Cerebellar nuclear complex (tissue), 1 donor: Measurements from ENCODE around the gene MYG1.

Experiments
- DNase-seq, 2 experiments: peaks; one replicate each; lab custom pipeline; 2025; lab: John Stamatoyannopoulos, UW

MYG1 gene

DNA sequence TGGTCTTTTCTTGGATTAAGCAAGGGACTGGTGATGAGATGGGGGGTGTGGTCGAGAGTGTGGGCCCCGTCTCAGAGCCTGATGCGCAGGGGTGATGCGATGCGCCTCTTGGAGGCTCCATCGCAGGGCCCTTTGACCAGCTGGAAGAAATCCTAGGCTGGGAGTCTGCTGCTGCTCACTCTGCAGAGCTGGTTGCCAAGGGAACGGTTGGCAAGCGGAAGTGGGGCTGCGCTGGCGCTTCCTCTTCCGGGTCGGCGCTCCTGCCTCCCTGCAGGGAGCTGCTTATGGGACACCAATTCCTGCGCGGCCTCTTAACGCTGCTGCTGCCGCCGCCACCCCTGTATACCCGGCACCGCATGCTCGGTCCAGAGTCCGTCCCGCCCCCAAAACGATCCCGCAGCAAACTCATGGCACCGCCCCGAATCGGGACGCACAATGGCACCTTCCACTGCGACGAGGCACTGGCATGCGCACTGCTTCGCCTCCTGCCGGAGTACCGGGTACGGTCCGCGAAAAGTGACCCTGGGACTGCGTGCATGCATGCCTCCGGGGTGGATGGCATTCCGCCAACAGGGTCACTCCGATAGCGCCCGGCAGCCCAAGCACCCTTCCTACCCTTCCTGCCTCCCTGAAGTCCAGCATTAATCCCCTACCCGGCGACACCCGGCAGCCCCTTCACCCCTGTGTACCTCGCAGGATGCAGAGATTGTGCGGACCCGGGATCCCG, at the start of gene MYG1:
MYG1 (plus strand) TSS at position 242 of the 727 bp plus-strand sequence; CDS start at position 285, 43 bp downstream.
- DNase-seq, result peak in 1 of 2 experiments; percentile 49

DNA sequence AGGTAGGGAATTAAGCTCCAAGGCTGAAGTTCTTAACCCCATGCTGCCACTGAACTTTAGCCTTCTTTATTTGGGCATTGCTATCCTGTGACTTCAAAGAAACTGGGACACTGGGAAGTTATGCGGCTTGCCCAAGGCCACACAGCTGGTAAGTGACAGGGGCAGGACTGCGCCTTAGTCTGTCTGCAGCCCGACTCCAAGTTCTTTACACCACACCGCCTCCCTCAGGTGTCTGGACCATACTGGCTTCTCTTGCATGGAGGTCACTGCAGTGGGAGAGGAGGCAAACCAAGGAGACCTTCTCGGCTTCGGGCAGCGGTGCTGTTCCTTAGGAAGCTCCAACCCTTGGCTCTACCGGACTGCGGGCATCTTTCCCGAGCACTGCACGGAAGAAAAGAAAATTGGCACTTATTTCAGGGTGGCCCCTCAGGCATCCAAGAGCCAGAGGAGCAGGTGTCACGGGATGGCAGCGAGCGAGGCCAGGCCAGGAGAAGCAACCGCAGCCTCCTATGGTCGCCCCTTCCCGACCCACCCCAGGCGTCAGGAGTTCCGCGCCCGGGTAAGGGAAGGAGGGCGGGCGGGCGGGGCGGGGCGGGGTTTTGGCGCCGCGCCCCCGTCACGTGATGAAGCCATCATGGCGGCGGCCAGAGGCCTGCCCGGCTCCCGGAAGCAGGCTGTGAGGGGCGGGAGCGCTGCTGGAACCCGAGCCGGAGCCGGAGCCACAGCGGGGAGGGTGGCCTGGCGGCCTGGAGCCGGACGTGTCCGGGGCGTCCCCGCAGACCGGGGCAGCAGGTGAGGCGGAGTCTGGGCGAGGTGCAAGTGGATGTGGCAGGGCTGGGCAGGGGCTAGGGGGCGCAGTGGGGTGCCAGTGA, 47.8 kb upstream of the MYG1 start:
- peak in 1 of 2 experiments; percentile 48 for DNase-seq

GRCh38 chr12:53252349-53252916, 47.1 kb upstream of the MYG1 start:
- DNase-seq, result peak in 1 of 2 experiments; percentile 14

- no peak for DNase-seq
Measured at GRCh38 chr12:53253298-53253697, 46.2 kb upstream of the MYG1 start.

GRCh38 chr12:53254816-53255545, 44.5 kb upstream of the MYG1 start:
- no peak for DNase-seq

GRCh38 chr12:53255996-53256395, 43.5 kb upstream of the MYG1 start:
- DNase-seq, result no peak

DNA sequence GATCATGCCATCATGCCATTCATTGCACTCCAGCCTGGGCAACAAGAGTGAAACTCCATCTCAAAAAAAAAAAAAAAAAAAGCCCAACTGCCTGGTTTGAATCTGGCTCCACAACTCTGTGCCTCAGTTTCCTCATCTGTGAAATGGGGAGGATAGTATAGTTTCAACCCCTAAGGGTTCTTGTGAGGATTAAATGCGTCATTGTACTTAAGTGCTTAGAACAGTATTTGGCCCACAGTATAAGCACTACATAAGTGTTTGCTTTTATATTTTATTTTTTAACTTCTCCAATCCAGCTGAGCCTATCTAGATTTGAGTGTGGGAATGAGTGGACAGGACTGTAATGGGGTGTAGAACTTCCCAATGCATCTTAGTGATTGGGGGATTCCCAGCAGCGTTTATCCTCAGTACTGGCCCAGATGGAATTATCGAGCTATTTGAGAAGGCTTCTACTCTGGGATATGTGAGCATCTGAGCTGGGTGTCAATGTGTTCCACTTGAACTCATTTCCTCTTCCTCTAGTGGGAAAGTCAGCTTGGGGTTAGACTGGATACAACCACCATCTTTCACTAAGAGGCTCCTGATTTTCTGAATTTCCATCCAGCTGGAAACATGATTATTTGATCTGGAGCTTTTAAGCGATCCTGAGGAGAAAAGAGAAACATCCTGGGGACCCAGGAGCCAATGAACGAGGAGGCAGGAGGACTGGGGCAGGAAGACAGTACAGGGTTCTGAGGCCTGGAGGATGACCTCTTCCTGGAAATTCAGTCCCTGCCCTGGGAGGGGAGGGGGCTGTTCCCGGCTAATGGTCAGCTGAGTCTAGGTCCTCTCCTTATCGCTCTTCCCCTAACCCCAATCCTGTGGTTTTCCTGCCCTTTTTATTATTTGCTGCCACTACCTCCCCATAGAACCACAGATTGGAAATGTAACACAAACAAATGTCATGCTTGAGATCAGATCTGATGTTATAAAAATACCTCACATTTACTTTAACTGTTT, 40.7 kb upstream of the MYG1 start:
- no peak for DNase-seq

DNA sequence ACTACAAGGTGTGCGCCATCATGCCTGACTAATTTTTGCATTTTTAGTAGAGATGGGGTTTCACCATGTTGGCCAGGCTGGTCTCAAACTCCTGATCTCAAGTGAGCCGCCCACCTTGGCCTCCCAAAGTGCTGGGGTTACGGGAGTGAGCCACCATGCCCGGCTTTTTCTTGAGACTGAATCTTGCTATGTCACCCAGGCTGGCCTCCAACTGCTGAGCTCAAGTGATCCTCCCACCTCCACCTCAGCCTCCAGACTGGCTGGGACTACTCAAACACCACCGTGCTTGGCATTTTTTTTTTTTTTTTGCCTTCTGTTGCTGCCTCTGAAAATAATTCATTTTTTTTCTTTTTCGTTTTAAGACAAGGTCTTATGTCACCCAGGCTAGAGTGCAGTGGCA, 39.6 kb upstream of the MYG1 start:
- DNase-seq, result no peak

DNA sequence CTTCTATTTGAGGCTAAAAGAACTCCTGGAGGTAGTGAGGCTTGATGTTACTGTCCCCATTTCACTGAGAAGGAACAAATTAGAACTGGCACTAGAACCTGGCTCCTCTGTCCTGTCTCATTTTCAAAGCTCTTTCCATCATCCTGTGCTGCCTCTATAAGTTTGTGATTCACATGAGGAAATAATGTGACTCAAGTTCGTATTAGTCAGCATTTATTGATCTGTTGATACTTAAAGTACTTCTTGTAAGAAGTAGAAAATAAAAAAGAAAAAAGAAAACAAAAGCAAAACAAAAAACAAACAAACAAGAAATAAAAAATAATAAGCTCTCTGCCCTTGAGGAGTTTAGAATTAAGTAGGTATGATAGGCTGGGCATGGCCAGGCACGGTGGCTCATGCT, 33.7 kb upstream of the MYG1 start:
- DNase-seq, result no peak

DNA sequence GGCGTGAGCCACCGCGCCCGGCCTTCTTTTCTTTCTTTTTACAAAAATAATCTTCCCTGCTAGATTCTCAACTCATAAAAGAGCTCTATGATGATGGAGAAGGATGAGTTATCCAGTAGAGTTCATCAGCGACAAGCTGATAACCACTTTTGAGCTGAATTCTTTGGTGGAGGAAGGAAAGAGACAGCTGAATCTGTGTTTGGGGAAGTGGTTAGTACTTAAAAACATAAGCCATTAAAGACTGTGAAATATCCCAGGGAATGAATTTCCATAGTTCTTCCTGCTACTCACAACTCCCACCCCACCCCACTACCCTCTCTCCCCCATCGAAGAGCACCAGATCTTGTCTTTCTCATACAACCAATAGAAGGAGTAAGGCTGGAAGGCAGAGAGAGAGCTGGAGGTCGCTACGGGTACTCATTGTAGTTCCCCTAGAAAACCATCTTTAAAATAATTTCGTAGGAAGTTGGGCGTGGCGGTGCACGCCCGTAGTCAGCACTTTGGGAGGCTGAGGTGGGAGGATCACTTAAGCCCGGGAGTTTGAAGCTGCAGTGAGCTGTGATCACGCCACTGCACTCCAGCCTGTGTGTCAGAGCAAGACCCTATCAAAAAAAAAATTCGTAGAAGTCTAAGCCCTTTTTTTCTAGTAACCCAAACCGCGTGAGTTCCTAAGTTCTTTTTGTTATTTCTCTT, 32.0 kb upstream of the MYG1 start:
- DNase-seq, result no peak

- DNase-seq, result peak in 1 of 2 experiments; percentile 8
Measured at GRCh38 chr12:53267999-53268629, 31.4 kb upstream of the MYG1 start, which contains the start of gene ESPL1. Gene ESPL1, plus strand, starts transcription at chr12:53268299. Its CDS starts 468 bp downstream, at chr12:53268767.

DNA sequence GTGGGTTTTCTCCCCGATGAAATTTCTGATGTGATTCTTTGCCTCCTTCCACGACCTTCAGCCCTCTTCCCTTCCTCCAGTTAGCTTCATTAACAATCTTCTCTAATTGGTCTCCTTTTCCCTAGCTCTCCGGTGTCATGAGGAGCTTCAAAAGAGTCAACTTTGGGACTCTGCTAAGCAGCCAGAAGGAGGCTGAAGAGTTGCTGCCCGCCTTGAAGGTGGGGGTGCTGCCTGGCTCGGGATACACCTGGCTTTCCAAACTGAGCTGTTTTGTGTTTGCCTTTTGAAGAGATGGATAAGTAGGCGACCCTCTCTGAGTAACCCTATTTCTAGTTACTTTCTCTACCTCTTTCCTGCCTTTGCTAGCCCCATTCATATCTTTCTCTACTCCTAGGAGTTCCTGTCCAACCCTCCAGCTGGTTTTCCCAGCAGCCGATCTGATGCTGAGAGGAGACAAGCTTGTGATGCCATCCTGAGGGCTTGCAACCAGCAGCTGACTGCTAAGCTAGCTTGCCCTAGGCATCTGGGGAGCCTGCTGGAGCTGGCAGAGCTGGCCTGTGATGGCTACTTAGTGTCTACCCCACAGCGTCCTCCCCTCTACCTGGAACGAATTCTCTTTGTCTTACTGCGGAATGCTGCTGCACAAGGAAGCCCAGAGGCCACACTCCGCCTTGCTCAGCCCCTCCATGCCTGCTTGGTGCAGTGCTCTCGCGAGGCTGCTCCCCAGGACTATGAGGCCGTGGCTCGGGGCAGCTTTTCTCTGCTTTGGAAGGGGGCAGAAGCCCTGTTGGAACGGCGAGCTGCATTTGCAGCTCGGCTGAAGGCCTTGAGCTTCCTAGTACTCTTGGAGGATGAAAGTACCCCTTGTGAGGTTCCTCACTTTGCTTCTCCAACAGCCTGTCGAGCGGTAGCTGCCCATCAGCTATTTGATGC, 30.6 kb upstream of the MYG1 start:
- no peak for DNase-seq

GRCh38 chr12:53274445-53274844, 25.1 kb upstream of the MYG1 start:
- no peak for DNase-seq

DNA sequence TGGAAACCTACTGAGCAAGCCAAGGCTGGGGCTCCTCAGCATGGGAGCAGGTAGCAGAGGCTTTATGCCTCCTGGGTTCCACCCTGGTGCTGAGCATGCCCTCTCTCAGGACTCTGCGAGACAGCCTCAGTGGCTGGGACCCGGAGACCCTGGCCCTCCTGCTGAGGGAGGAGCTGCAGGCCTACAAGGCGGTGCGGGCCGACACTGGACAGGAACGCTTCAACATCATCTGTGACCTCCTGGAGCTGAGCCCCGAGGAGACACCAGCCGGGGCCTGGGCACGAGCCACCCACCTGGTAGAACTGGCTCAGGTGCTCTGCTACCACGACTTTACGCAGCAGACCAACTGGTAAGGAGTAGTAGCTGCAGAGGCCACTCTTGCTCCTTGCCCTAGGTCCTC, 23.0 kb upstream of the MYG1 start:
- no peak for DNase-seq

DNA sequence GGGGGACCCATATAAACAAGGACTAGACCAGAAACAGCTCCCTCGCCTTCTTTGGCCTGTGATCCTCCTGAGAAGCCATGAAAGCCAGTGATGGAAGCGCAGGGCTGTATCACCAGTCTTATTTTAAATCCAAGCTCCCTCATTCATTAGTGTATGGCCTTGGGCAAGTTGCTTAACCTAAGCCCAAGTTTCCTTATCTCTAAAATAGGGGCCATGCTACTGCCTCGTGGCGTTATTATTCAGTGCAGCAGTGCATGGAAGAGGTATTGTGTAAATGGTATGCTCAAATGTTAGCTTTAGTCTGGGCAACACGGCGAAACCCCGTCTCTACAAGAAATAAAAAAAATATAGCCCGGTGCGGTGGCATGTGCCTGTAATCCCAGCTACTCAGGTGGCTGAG, 21.5 kb upstream of the MYG1 start:
- DNase-seq, result no peak

DNA sequence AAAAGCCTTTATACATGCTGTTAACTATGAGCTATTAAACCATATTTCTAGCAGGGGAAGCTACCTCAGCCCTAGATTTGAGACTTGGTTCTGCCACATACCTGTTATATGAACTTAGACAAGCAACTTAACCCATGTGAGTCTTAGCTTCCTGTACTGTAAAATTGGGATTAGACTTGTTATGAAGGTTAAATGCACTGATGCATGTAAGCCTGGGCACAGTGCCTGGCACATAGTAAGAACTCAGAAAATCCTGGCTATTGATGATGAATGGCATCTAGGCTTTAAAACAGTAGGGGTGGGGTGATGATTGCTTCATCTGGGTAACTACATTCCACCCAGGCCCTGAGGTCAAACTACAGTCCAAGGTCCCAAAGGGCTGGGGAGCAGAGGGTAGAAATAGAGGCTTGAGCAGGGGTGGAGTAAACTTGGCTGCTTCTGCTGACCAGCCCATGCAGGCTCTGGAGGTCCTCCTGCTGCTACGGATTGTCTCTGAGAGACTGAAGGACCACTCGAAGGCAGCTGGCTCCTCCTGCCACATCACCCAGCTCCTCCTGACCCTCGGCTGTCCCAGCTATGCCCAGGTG, 20.1 kb upstream of the MYG1 start:
- DNase-seq, result no peak

GRCh38 chr12:53279888-53280498, 19.5 kb upstream of the MYG1 start:
- DNase-seq, result no peak

- DNase-seq, result no peak
Measured at GRCh38 chr12:53286448-53286847, 13.0 kb upstream of the MYG1 start.
